Mesenchymal stem cell (in vitro differentiated cells and primary cell): ENCODE results near the gene RASSF5.

Experiments used
- DNase-seq: peaks from one replicate; pipeline ENCODE4 v3.0.0-alpha.2; 2013
- H2AFZ ChIP-seq: one replicate; pipeline ENCODE4 v1.6.1; 2013; ENCODE audit warnings: low read depth, mild to moderate bottlenecking, control low read depth, inconsistent platforms, low read length, moderate library complexity
- H2AK5ac ChIP-seq: 2 replicates; pipeline ENCODE4 v1.6.1; 2013; ENCODE audit warnings: low read length, moderate library complexity, mild to moderate bottlenecking, inconsistent platforms; ENCODE audit not compliant: severe bottlenecking
- H2BK120ac ChIP-seq: one replicate; pipeline ENCODE4 v1.6.1; 2013; ENCODE audit warnings: low read depth, mild to moderate bottlenecking, inconsistent platforms, low read length, moderate library complexity
- H2BK12ac ChIP-seq, 2 experiments: one replicate each; pipeline ENCODE4 v1.6.1; 2013; ENCODE audit warnings: inconsistent platforms in 2 of 2, low read length in 2 of 2, mild to moderate bottlenecking in 2 of 2, moderate library complexity in 2 of 2, control low read depth in 1 of 2
- H2BK15ac ChIP-seq: one replicate; pipeline ENCODE4 v1.6.1; 2013; ENCODE audit warnings: mild to moderate bottlenecking, low read depth, inconsistent platforms; ENCODE audit not compliant: poor library complexity, severe bottlenecking
- H2BK5ac ChIP-seq: 2 replicates; pipeline ENCODE4 v1.6.1; 2013; ENCODE audit warnings: low read depth, mild to moderate bottlenecking, low read length, control low read depth, inconsistent platforms; ENCODE audit not compliant: poor library complexity, severe bottlenecking
- H3K14ac ChIP-seq, 2 experiments: one replicate each; pipeline ENCODE4 v1.6.1; 2013; ENCODE audit warnings: inconsistent platforms in 2 of 2, low read length in 2 of 2, control low read depth in 1 of 2, mild to moderate bottlenecking in 1 of 2, moderate library complexity in 1 of 2
- H3K18ac ChIP-seq, 2 experiments: one replicate each; pipeline ENCODE4 v1.6.1; 2013; ENCODE audit warnings: inconsistent platforms in 2 of 2, low read length in 2 of 2, control low read depth in 1 of 2, low read depth in 1 of 2, mild to moderate bottlenecking in 1 of 2
- H3K23ac ChIP-seq, 2 experiments: one replicate each; pipeline ENCODE4 v1.6.1; 2013; ENCODE audit warnings: inconsistent platforms in 2 of 2, low read length in 2 of 2, mild to moderate bottlenecking in 2 of 2, moderate library complexity in 2 of 2, control low read depth in 1 of 2
- H3K27ac ChIP-seq: 2 replicates; pipeline ENCODE4 v1.5.1; 2013; ENCODE audit warnings: mild to moderate bottlenecking, moderate library complexity, low read length, control low read depth, inconsistent platforms; ENCODE audit not compliant: poor library complexity, severe bottlenecking
- H3K27me3 ChIP-seq, 2 experiments: 2 replicates each; pipeline versions ENCODE4 v1.6.1 to v1.7.0; 2013; ENCODE audit warnings: low read length in 2 of 2, mild to moderate bottlenecking in 2 of 2, moderate library complexity in 2 of 2, control low read depth in 1 of 2, inconsistent platforms in 1 of 2; ENCODE audit not compliant: control insufficient read depth in 1 of 2, insufficient read depth in 1 of 2
- H3K36me3 ChIP-seq, 2 experiments: 2 replicates each; pipeline versions ENCODE4 v1.6.1 to v1.7.0; 2013; ENCODE audit warnings: low read length in 2 of 2, control low read depth in 1 of 2, inconsistent platforms in 1 of 2, low read depth in 1 of 2, mild to moderate bottlenecking in 1 of 2; ENCODE audit not compliant: insufficient read depth in 2 of 2, control insufficient read depth in 1 of 2
- H3K4ac ChIP-seq, 2 experiments: one replicate each; pipeline ENCODE4 v1.6.1; 2013; ENCODE audit warnings: inconsistent platforms in 2 of 2, low read length in 2 of 2, mild to moderate bottlenecking in 2 of 2, moderate library complexity in 2 of 2, control low read depth in 1 of 2, low read depth in 1 of 2
- H3K4me1 ChIP-seq: 2 replicates; pipeline ENCODE4 v1.6.1; 2013; ENCODE audit warnings: low read depth, low read length, control low read depth; ENCODE audit not compliant: control insufficient read depth, insufficient read depth
- H3K4me2 ChIP-seq: 2 replicates; pipeline ENCODE4 v1.6.1; 2013; ENCODE audit warnings: low read length, mild to moderate bottlenecking, inconsistent platforms; ENCODE audit not compliant: poor library complexity, severe bottlenecking
- H3K4me3 ChIP-seq, 2 experiments: 2 replicates each; pipeline versions ENCODE4 v1.5.1 to v1.7.0; 2013; ENCODE audit warnings: low read length in 2 of 2, mild to moderate bottlenecking in 2 of 2, control low read depth in 1 of 2, low read depth in 1 of 2; ENCODE audit not compliant: insufficient read depth in 1 of 2
- H3K79me1 ChIP-seq: replicated peaks from 2 replicates; pipeline ENCODE4 v1.6.1; 2013; ENCODE audit warnings: mild to moderate bottlenecking, control low read depth, low read length, inconsistent platforms; ENCODE audit not compliant: poor library complexity, severe bottlenecking
- H3K9ac ChIP-seq: 2 replicates; pipeline ENCODE4 v1.7.0; 2013; ENCODE audit warnings: mild to moderate bottlenecking, low read length, moderate library complexity
- H3K9me3 ChIP-seq: 2 replicates; pipeline ENCODE4 v1.7.0; 2013; ENCODE audit warnings: mild to moderate bottlenecking, low read length; ENCODE audit not compliant: control insufficient read depth
- H4K8ac ChIP-seq: one replicate; pipeline ENCODE4 v1.6.1; 2013; ENCODE audit warnings: inconsistent platforms, mild to moderate bottlenecking, low read length, moderate library complexity
- H4K91ac ChIP-seq: one replicate; pipeline ENCODE4 v1.6.1; 2013; ENCODE audit warnings: mild to moderate bottlenecking, low read length, inconsistent platforms
- WGBS: methylation state at CpG from one replicate; pipeline ENCODE4 v1.1.7; 2013; ENCODE audit warnings: mixed read lengths; 5-methylcytosine and 5-hydroxymethylcytosine counted together

RASSF5 gene

GRCh38 chr1:206591696-206592095 lies 84.4 kb downstream of the RASSF5 start:
- DNase-seq: no peak
- no peak overlapping the region for H2BK120ac ChIP-seq
- H3K27ac ChIP-seq: no peak overlapping the region
- H2BK12ac ChIP-seq: no peak overlapping the region
- no peak overlapping the region for H3K9ac ChIP-seq
- H3K4ac ChIP-seq: no peak overlapping the region
- no peak overlapping the region for H3K4me2 ChIP-seq
- H3K9me3 ChIP-seq: no peaks in the 10 kb centered on the region
- no peak overlapping the region for H3K23ac ChIP-seq
- peaks cover 10% of the 10 kb centered on the region for H3K4me1 ChIP-seq
- H2AK5ac ChIP-seq: no peak overlapping the region
- peaks cover 36 to 80% of the 10 kb centered on the region in 2 experiments for H3K36me3 ChIP-seq
- no peak overlapping the region for H3K4me3 ChIP-seq
- no peaks in the 10 kb centered on the region for H3K79me1 ChIP-seq
- H3K18ac ChIP-seq: no peak overlapping the region
- H4K8ac ChIP-seq: no peak overlapping the region
- H3K27me3 ChIP-seq: no peaks in the 10 kb centered on the region
- WGBS: 95% methylated on average over 5 of the region's 9 CpGs
- H2BK5ac ChIP-seq: no peak overlapping the region
- H3K14ac ChIP-seq: no peak overlapping the region
- H2BK15ac ChIP-seq: no peak overlapping the region
- no peak overlapping the region for H2AFZ ChIP-seq
- no peak overlapping the region for H4K91ac ChIP-seq

- Histone ChIP-seq H3K4ac (no peak overlapping the region), H3K4me3 (no peak overlapping the region), H4K91ac (no peak overlapping the region), H3K4me2 (no peak overlapping the region), H3K4me1 (peaks cover 6% of the 10 kb centered on the region), H3K18ac (no peak overlapping the region), H4K8ac (no peak overlapping the region), H3K36me3 (peaks cover 30 to 77% of the 10 kb centered on the region in 2 experiments), H3K9me3 (no peaks in the 10 kb centered on the region), H2AFZ (no peak overlapping the region), H2BK12ac (no peak overlapping the region), H2BK5ac (no peak overlapping the region), H2BK120ac (no peak overlapping the region), H3K23ac (no peak overlapping the region), H2BK15ac (no peak overlapping the region), H3K27me3 (no peaks in the 10 kb centered on the region), H3K27ac (no peak overlapping the region), H3K79me1 (no peaks in the 10 kb centered on the region), H3K9ac (no peak overlapping the region), H3K14ac (no peak overlapping the region), H2AK5ac (no peak overlapping the region)
- 100% methylated on average over 7 of the region's 7 CpGs for WGBS
- no peak for DNase-seq
These were observed 86.1 kb downstream of the RASSF5 start for GRCh38 chr1:206593351-206593925.

- H3K9ac ChIP-seq: no peak overlapping the region
- peaks cover 47 to 94% of the 10 kb centered on the region in 2 experiments for H3K36me3 ChIP-seq
- H2AK5ac ChIP-seq: no peak overlapping the region
- no peak overlapping the region for H2BK12ac ChIP-seq
- no peak overlapping the region for H2BK5ac ChIP-seq
- no peaks in the 10 kb centered on the region for H3K4me1 ChIP-seq
- H2AFZ ChIP-seq: no peak overlapping the region
- H2BK15ac ChIP-seq: no peak overlapping the region
- H4K8ac ChIP-seq: no peak overlapping the region
- H3K23ac ChIP-seq: no peak overlapping the region
- H4K91ac ChIP-seq: no peak overlapping the region
- H3K4me2 ChIP-seq: no peak overlapping the region
- H3K79me1 ChIP-seq: no peaks in the 10 kb centered on the region
- no peaks in the 10 kb centered on the region for H3K27me3 ChIP-seq
- DNase-seq: no peak
- no peak overlapping the region for H3K4me3 ChIP-seq
- H3K9me3 ChIP-seq: no peaks in the 10 kb centered on the region
- H3K27ac ChIP-seq: no peak overlapping the region
- H2BK120ac ChIP-seq: no peak overlapping the region
- H3K18ac ChIP-seq: no peak overlapping the region
- WGBS: 95% methylated on average over 7 of the region's 7 CpGs
- no peak overlapping the region for H3K4ac ChIP-seq
- no peak overlapping the region for H3K14ac ChIP-seq
These were observed 88.4 kb downstream of the RASSF5 start for GRCh38 chr1:206595581-206596318.

GRCh38 chr1:206596319-206596666 lies 89.0 kb downstream of the RASSF5 start:
- WGBS: no CpG with 5 or more reads among the region's 1 CpG
- H3K23ac ChIP-seq: no peak overlapping the region
- H3K9me3 ChIP-seq: no peaks in the 10 kb centered on the region
- H3K79me1 ChIP-seq: no peaks in the 10 kb centered on the region
- no peak overlapping the region for H2AFZ ChIP-seq
- no peak overlapping the region for H2BK120ac ChIP-seq
- no peak for DNase-seq
- no peak overlapping the region for H3K4me2 ChIP-seq
- H2AK5ac ChIP-seq: no peak overlapping the region
- H3K4me1 ChIP-seq: no peaks in the 10 kb centered on the region
- H3K36me3 ChIP-seq: peaks cover 48 to 94% of the 10 kb centered on the region in 2 experiments
- no peak overlapping the region for H2BK15ac ChIP-seq
- H3K27ac ChIP-seq: no peak overlapping the region
- no peak overlapping the region for H3K14ac ChIP-seq
- H3K27me3 ChIP-seq: no peaks in the 10 kb centered on the region
- H3K4me3 ChIP-seq: no peak overlapping the region
- H2BK5ac ChIP-seq: no peak overlapping the region
- no peak overlapping the region for H2BK12ac ChIP-seq
- no peak overlapping the region for H3K18ac ChIP-seq
- H4K91ac ChIP-seq: no peak overlapping the region
- no peak overlapping the region for H3K9ac ChIP-seq
- H4K8ac ChIP-seq: no peak overlapping the region
- H3K4ac ChIP-seq: no peak overlapping the region
